RKO (cell line): ENCODE results near the gene SIRT3.
"Not testable (repeated sequence)": the region's sequence is repeated elsewhere in the genome, so short reads cannot be mapped to it uniquely, and the experiment has no call there.

Source experiments
- DNase-seq: peaks from one replicate; pipeline ENCODE4 v3.0.0-alpha.2; 2016; ENCODE audit warnings: low spot score

SIRT3 gene

GRCh38 chr11:240315-240714, 4.2 kb upstream of the SIRT3 start:
- no peak for DNase-seq

GRCh38 chr11:238346-238745, 2.2 kb upstream of the SIRT3 start:
- DNase-seq, result not testable (repeated sequence)

- peak; percentile 94 for DNase-seq
Measured at GRCh38 chr11:236774-237767, 929 bp upstream of the SIRT3 start, which contains the start of gene PSMD13. TSS of gene PSMD13 (plus strand) at chr11:236976. CDS start at chr11:237050, 74 bp downstream.

- peak; percentile 25 for DNase-seq
Measured at GRCh38 chr11:235609-235996, 539 bp downstream of the SIRT3 start.

- no peak for DNase-seq
Measured at GRCh38 chr11:235180-235579, 962 bp downstream of the SIRT3 start.

GRCh38 chr11:232783-233565, 3.2 kb downstream of the SIRT3 start:
- no peak for DNase-seq

- no peak for DNase-seq
Measured at GRCh38 chr11:230431-230830, 5.7 kb downstream of the SIRT3 start.

- DNase-seq, result no peak
Measured at GRCh38 chr11:227824-228379, 8.2 kb downstream of the SIRT3 start.

- peak; percentile 24 for DNase-seq
Measured at GRCh38 chr11:225734-226453, 10.2 kb downstream of the SIRT3 start.

- no peak for DNase-seq
Measured at GRCh38 chr11:224424-224823, 11.7 kb downstream of the SIRT3 start.

GRCh38 chr11:223884-224283, 12.3 kb downstream of the SIRT3 start:
- no peak for DNase-seq

- DNase-seq, result no peak
Measured at GRCh38 chr11:223026-223789, 12.9 kb downstream of the SIRT3 start.

GRCh38 chr11:221998-222789, 13.9 kb downstream of the SIRT3 start:
- no peak for DNase-seq

GRCh38 chr11:221539-221938, 14.6 kb downstream of the SIRT3 start:
- no peak for DNase-seq

GRCh38 chr11:220641-221215, 15.4 kb downstream of the SIRT3 start:
- DNase-seq, result not testable (repeated sequence)

- no peak for DNase-seq
Measured at GRCh38 chr11:218815-219593, 17.1 kb downstream of the SIRT3 start.

- no peak for DNase-seq
Measured at GRCh38 chr11:217704-218103, 18.4 kb downstream of the SIRT3 start.

- no peak for DNase-seq
Measured at GRCh38 chr11:216081-216974, 19.8 kb downstream of the SIRT3 start.
